A549 (cell line): ENCODE data around the gene SPSB3.

Experiments
- CHD2 ChIP-seq: fragments of 150-350 bp; IDR thresholded peaks from 2 replicates; pipeline ENCODE4 v1.6.1; 2014; ENCODE audit warnings: low read length; ENCODE audit not compliant: partially characterized antibody
- EP300 ChIP-seq, 2 experiments: fragments of >200 bp; sonication (Bioruptor Twin); formaldehyde crosslinking; IDR thresholded peaks; 2 replicates in 1 of 2; 3 replicates in 1 of 2; pipeline ENCODE4 v1.6.1; 2016 to 2017
- HOXA7 ChIP-seq: fragments of 250-450 bp; sonication (Bioruptor Pico); IDR thresholded peaks from 2 replicates; pipeline ENCODE4 v1.5.0; 2020; ENCODE audit warnings: mild to moderate bottlenecking, moderate library complexity
- JUN ChIP-seq, 2 experiments: fragments of >200 bp; sonication (Bioruptor Twin); formaldehyde crosslinking; IDR thresholded peaks; 2 replicates in 1 of 2; 3 replicates in 1 of 2; pipeline ENCODE4 v1.6.1; 2016 to 2017
- POLR2A ChIP-seq: IDR thresholded peaks from 2 replicates; pipeline ENCODE4 v1.6.1; 2012; ENCODE audit warnings: mild to moderate bottlenecking, low read length
- POLR2AphosphoS2 ChIP-seq: conservative IDR thresholded peaks from 2 replicates; pipeline ENCODE4 v1.6.1; 2012; ENCODE audit warnings: low read length, improper control_type of control experiment, inconsistent platforms
- SMC3 ChIP-seq: fragments of >200 bp; sonication (Bioruptor Twin); formaldehyde crosslinking; IDR thresholded peaks from 3 replicates; pipeline ENCODE4 v1.6.1; 2018; ENCODE audit warnings: inconsistent platforms
- SREBF2 ChIP-seq: fragments of 450-650 bp; IDR thresholded peaks from 2 replicates; pipeline ENCODE4 v1.6.1; 2014; ENCODE audit warnings: mild to moderate bottlenecking, moderate library complexity
- TF ChIP-seq, protein P1 (sequence below): fragments of >200 bp; sonication (Bioruptor Twin); formaldehyde crosslinking; IDR thresholded peaks from 3 replicates; pipeline ENCODE4 v1.5.1; 2016

DNA sequence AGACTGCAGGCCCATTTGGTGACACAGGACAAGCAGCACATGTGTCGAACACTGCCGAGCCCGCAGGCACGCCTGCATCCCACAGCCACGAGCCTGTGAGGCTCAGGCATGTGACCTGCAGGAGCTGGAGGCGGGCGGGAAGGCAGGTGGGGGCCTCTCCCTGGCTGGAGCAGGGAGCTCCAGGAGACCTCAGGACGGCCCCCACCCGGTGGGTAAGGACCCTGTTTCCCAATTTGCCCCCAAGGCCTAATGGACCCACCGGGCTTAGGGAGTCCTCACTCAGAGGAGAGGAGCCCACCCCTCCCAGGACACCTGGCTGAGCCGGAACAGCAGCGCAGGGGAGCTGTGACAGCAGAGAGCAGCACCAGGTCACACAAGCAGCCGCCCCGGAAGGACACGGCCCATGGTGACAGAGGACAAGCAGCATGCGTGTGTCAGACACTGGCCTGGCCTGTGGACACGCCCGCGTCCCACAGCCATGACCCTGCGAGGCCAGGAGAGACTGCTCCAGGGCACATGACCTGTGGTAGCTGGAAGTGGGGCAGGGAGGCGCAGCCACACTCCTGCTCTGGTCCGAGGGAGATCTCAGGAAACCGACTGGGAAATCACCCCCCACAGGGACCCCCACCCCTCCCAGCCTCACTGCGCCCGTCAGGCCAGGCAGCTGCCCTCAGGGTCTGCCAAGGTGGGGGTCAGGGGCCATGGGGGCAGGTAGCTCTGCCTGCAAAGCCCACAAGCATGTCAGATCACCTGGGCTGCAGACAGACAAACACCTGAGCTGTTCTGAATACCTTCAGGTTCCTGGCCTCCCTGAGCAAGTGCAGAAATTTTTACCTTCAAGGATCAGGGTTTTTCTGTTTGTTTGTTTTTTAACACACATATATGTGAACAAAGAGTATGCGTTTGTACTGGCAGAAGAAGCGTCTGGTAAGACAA is 2.4 kb downstream of the SPSB3 start:
- TF ChIP-seq POLR2A: 0 out of 2 replicates have a peak, but pooled peaks have one; percentile 3
- TF ChIP-seq, protein P1, sequence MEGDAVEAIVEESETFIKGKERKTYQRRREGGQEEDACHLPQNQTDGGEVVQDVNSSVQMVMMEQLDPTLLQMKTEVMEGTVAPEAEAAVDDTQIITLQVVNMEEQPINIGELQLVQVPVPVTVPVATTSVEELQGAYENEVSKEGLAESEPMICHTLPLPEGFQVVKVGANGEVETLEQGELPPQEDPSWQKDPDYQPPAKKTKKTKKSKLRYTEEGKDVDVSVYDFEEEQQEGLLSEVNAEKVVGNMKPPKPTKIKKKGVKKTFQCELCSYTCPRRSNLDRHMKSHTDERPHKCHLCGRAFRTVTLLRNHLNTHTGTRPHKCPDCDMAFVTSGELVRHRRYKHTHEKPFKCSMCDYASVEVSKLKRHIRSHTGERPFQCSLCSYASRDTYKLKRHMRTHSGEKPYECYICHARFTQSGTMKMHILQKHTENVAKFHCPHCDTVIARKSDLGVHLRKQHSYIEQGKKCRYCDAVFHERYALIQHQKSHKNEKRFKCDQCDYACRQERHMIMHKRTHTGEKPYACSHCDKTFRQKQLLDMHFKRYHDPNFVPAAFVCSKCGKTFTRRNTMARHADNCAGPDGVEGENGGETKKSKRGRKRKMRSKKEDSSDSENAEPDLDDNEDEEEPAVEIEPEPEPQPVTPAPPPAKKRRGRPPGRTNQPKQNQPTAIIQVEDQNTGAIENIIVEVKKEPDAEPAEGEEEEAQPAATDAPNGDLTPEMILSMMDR: no peak
- no peak for TF ChIP-seq POLR2AphosphoS2
- no peak for TF ChIP-seq EP300 (IDR thresholded peaks at IDR 0.05)
- no peak for TF ChIP-seq SREBF2
- no peak for TF ChIP-seq HOXA7 (CRISPR knock-in tag)
- no peak for TF ChIP-seq SMC3
- TF ChIP-seq JUN (IDR thresholded peaks at IDR 0.05): no peak; a peak in 2 of 5 replicates
- TF ChIP-seq CHD2: no peak
